Measurements from ENCODE around the gene CYP2F1. TPM values are rescaled to one million over a fixed set of nuclear protein-coding genes. Genes with fewer than 3 reads are reported as not detected.
"Not testable (repeated sequence)": the region's sequence is repeated elsewhere in the genome, so short reads cannot be mapped to it uniquely, and the experiment has no call there.

CYP2F1 gene, protein sequence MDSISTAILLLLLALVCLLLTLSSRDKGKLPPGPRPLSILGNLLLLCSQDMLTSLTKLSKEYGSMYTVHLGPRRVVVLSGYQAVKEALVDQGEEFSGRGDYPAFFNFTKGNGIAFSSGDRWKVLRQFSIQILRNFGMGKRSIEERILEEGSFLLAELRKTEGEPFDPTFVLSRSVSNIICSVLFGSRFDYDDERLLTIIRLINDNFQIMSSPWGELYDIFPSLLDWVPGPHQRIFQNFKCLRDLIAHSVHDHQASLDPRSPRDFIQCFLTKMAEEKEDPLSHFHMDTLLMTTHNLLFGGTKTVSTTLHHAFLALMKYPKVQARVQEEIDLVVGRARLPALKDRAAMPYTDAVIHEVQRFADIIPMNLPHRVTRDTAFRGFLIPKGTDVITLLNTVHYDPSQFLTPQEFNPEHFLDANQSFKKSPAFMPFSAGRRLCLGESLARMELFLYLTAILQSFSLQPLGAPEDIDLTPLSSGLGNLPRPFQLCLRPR
- polyA plus RNA-seq, result not detected

DNA sequence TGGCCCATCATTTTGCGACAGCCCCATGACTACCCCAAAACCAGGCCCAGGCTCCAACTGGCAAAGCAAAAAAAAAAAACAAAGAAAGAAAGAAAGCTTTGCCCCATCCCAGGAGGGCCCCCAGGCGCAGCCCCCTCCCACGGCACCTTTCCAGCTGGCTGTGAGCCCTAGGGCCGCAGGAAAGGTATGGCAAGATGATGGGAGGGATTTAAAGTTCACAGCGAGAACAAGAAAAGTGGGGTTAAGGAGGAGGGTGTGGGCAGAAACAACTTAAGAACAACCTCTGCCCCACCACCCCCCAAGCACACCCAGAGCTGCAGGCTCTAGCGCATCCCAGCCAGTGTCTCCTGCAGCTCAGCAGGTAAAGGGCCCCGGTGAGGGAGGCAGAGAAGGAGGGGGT lies at the start of gene CYP2F1:
TSS of gene CYP2F1 (plus strand) at position 301 of the 400 bp plus-strand sequence. CDS start 1,757 bp downstream, outside the sequence.
- DNase-seq, result no peak
- H3K9me3 Mint-ChIP-seq, result no peaks in the 10 kb centered on the region
- peaks cover 0 to 6% of the 10 kb centered on the region in 2 donors for H3K4me1 Mint-ChIP-seq
- no peak within 1 kb of the TSS for H3K4me3 Mint-ChIP-seq
- H3K27ac Mint-ChIP-seq, result peak within 1 kb of the TSS in 5 of 6 donors; percentile 4 to 50 (median 39)
- H3K36me3 Mint-ChIP-seq, result no peaks in the 10 kb centered on the region
- peaks cover 0 to 5% (median 2%) of the 10 kb centered on the region in 3 donors for H3K27me3 Mint-ChIP-seq (ENCODE audit: low read depth in 3 of 3)

DNA sequence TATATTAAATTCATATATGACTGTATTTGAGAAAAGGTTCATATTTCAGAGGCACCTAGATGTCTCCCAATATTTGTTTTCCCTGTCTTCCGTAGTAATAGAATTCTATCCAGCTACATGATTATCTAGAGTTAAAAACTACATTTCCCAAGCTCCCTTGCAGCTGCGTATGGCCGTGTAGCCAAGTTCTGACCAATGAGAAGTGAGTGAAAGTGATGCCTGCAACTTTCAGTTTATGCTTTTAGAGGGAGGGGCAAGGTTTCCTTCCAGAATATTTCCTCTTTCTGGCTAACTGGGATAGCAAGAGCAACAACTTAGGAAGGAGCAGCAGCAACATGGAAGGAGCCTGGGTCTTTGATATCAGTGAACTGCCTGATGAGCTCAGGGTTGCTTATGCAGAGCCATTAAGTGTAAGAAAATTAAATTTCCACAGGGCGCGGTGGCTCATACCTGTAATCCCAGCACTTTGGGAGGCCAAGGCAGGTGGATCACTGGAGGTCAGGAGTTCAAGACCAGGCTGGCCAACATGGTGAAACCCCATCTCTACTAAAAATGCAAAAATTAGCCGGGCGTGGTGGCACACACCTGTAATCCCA lies 49.2 kb upstream of the CYP2F1 start:
- no peak for DNase-seq
- Mint-ChIP-seq H3K4me1 (no peaks in the 10 kb centered on the region), H3K9me3 (no peaks in the 10 kb centered on the region), H3K27ac (no peak overlapping the region), H3K36me3 (no peaks in the 10 kb centered on the region), H3K4me3 (peak overlapping the region in 1 of 5 donors; percentile 44), H3K27me3 (ENCODE audit: low read depth in 3 of 3) (peaks cover 5 to 9% (median 7%) of the 10 kb centered on the region in 3 donors)

DNA sequence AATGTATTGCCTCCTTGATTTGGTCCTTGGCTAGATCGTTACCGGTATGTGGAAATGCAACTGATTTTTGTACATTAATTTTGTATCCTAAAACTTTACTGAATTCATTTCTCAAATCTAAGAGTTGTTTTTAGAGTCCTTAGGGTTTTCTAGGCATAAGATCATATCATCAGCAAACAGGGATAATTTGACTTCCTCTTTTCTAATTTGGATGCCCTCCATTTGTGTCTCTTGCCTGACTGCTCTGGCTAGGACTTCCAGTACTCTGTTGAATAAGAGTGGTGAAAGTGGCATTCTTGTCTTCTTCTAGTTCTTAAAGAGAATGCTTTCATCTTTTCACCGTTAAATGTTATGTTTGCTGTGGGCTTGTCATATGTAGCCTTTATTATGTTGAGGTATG lies 37.9 kb upstream of the CYP2F1 start:
- peaks cover 0 to 8% (median 4%) of the 10 kb centered on the region in 3 donors for H3K36me3 Mint-ChIP-seq
- DNase-seq, result no peak
- H3K4me1 Mint-ChIP-seq, result no peaks in the 10 kb centered on the region
- H3K27me3 Mint-ChIP-seq (ENCODE audit: low read depth in 3 of 3), result peaks cover 8 to 27% (median 14%) of the 10 kb centered on the region in 3 donors
- no peak overlapping the region for H3K4me3 Mint-ChIP-seq
- H3K9me3 Mint-ChIP-seq, result peaks cover 0 to 18% (median 16%) of the 10 kb centered on the region in 6 donors
- H3K27ac Mint-ChIP-seq, result no peak overlapping the region

DNA sequence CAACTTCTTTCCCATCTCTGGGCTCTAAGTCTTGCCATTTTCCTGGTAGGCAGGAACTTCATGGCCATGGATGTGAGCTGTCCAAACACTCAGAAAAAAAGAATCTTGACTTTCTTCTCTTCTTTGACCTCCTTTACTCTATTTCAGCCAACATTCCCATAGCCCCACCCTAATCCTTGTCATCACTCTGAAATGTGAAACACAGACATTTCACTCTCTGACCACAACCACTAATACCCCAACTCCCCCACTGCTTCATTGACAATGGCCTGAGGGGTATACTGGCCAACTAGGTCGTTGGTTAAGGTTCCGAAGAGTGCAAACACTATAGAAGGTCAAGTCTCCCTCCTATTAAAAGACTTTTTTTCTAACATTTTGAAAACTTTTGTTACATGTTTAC lies 30.7 kb upstream of the CYP2F1 start:
- peaks cover 0 to 19% (median 17%) of the 10 kb centered on the region in 6 donors for H3K9me3 Mint-ChIP-seq
- no peak overlapping the region for H3K4me3 Mint-ChIP-seq
- H3K36me3 Mint-ChIP-seq, result peaks cover 0 to 11% (median 7%) of the 10 kb centered on the region in 3 donors
- no peak for DNase-seq
- no peaks in the 10 kb centered on the region for H3K4me1 Mint-ChIP-seq
- H3K27me3 Mint-ChIP-seq (ENCODE audit: low read depth in 3 of 3), result peaks cover 10 to 23% (median 13%) of the 10 kb centered on the region in 3 donors
- no peak overlapping the region for H3K27ac Mint-ChIP-seq

DNA sequence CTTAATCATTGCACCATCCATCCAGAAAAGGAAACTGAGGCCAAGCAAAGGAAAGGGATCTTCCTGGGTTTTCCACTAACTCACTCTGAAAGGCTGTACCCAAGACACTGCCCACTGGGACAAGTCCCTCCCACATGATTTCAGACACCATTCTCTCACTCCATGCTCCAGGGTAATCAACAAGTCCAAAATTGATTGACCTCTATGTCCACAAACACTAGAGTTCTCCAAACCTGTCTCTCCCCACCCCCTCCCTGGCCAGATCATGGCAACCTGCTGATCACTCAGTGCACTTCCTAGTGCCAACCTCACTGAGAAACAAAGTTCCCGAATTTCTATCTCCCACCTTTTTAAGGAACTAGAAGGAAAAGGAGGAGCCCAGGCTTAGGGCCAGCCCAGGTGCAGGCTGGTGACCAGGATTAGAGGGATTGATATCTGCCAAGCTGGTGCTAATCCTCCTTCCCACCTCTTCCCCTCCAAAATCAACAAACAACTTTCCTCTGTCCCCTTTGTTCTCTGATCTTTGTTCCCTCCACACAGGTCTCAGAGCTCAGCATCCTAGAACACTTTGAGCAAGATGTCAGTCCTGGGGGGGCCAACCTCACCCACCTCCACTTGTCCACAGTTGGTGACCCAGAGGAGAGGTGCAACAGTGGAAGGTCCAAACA lies 28.4 kb upstream of the CYP2F1 start:
- peaks cover 0 to 5% (median 3%) of the 10 kb centered on the region in 6 donors for H3K9me3 Mint-ChIP-seq
- H3K4me1 Mint-ChIP-seq, result peaks cover 0 to 8% of the 10 kb centered on the region in 2 donors
- no peak overlapping the region for H3K4me3 Mint-ChIP-seq
- H3K27me3 Mint-ChIP-seq (ENCODE audit: low read depth in 3 of 3), result peaks cover 18 to 34% (median 22%) of the 10 kb centered on the region in 3 donors
- no peak for DNase-seq
- peaks cover 3 to 7% (median 4%) of the 10 kb centered on the region in 3 donors for H3K36me3 Mint-ChIP-seq
- no peak overlapping the region for H3K27ac Mint-ChIP-seq

DNA sequence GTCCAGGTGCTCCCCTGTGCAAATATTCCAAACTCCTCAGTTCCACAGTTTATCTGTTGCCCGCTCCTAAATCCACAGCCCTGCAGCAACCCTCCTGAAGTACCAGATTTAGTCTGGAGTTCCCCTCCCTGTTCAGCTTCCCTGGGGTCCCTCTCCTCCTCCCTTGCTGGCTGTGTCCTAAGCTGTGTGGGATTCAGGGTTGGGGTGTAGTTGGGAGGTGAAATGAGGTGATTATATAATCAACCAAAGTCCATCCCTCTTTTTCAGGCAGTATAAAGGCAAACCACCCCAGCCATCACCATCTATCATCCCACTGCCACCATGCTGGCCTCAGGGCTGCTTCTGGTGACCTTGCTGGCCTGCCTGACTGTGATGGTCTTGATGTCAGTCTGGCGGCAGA lies 26.1 kb upstream of the CYP2F1 start, which contains the start of gene CYP2A13:
TSS of gene CYP2A13 (plus strand) at position 301 of the 400 bp plus-strand sequence. CDS start at position 322, 21 bp downstream.
- peaks cover 20 to 39% (median 23%) of the 10 kb centered on the region in 3 donors for H3K27me3 Mint-ChIP-seq (ENCODE audit: low read depth in 3 of 3)
- no peak for DNase-seq
- peaks cover 0 to 8% of the 10 kb centered on the region in 2 donors for H3K4me1 Mint-ChIP-seq
- peaks cover 3 to 4% (median 4%) of the 10 kb centered on the region in 3 donors for H3K36me3 Mint-ChIP-seq
- H3K9me3 Mint-ChIP-seq, result no peaks in the 10 kb centered on the region
- H3K27ac Mint-ChIP-seq, result no peak within 1 kb of the TSS
- no peak within 1 kb of the TSS for H3K4me3 Mint-ChIP-seq

DNA sequence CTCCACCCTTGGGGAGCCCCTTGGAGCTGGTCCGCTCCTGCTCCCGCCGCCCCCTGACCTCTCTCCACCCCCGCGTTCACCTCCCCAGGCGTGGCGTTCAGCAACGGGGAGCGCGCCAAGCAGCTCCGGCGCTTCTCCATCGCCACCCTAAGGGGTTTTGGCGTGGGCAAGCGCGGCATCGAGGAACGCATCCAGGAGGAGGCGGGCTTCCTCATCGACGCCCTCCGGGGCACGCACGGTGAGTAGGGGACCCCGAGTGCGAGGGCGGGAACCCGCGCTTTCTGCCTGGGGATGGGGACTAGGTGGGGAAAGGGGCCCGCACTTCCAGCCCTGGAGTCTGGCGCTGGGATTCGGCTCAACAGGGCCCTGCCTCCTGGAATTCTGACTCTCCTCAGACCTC lies 24.3 kb upstream of the CYP2F1 start:
- Mint-ChIP-seq H3K9me3 (no peaks in the 10 kb centered on the region), H3K27me3 (ENCODE audit: low read depth in 3 of 3) (peaks cover 22 to 47% (median 23%) of the 10 kb centered on the region in 3 donors), H3K36me3 (peaks cover 0 to 4% (median 4%) of the 10 kb centered on the region in 3 donors), H3K4me3 (peak overlapping the region in 1 of 5 donors; percentile 38), H3K4me1 (peaks cover 0 to 8% of the 10 kb centered on the region in 2 donors), H3K27ac (no peak overlapping the region)
- DNase-seq, result peak in 2 of 3 donors; percentile 10 to 21

DNA sequence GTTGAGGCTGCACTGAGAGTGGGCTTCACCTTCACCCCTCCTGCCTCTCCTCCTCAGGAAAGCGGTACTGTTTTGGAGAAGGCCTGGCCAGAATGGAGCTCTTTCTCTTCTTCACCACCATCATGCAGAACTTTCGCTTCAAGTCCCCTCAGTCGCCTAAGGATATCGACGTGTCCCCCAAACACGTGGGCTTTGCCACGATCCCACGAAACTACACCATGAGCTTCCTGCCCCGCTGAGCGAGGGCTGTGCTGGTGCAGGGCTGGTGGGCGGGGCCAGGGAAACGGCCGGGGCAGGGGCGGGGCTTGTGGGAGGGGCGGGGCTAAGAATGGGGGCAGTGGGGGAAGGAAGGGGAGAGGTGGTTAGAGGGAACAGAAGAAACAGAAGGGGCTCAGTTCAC lies 18.5 kb upstream of the CYP2F1 start:
- Mint-ChIP-seq H3K36me3 (no peaks in the 10 kb centered on the region), H3K9me3 (peaks cover 0 to 2% (median 0%) of the 10 kb centered on the region in 6 donors), H3K27me3 (ENCODE audit: low read depth in 3 of 3) (peaks cover 8 to 28% (median 13%) of the 10 kb centered on the region in 3 donors), H3K27ac (peak overlapping the region in 1 of 6 donors; percentile 16), H3K4me3 (no peak overlapping the region), H3K4me1 (peaks cover 7 to 9% of the 10 kb centered on the region in 2 donors)
- DNase-seq, result peak in 1 of 3 donors; percentile 12

DNA sequence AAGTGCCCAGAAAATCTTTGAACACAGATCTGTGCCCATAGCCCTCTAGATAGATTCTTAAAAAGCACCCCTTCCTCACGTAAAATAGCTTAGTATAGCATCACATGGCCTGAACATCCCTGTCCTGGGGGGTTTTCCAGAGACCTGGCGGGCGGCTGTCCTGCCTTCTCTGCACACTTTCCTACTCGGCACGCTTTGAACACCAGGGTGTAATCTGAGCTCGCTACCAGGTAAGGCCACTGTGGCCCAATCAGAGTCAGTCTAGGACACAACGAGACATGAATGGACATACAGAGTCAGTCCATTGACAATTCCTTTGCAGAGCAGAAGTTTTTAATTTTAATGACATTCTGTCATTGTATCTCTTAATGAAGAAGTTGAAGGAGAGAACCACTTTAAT lies 17.9 kb upstream of the CYP2F1 start:
- no peak overlapping the region for H3K4me3 Mint-ChIP-seq
- H3K27me3 Mint-ChIP-seq (ENCODE audit: low read depth in 3 of 3), result peaks cover 5 to 28% (median 9%) of the 10 kb centered on the region in 3 donors
- H3K4me1 Mint-ChIP-seq, result peaks cover 7% of the 10 kb centered on the region in 2 donors
- DNase-seq, result no peak
- H3K36me3 Mint-ChIP-seq, result no peaks in the 10 kb centered on the region
- H3K27ac Mint-ChIP-seq, result no peak overlapping the region
- H3K9me3 Mint-ChIP-seq, result peaks cover 0 to 6% (median 3%) of the 10 kb centered on the region in 6 donors

DNA sequence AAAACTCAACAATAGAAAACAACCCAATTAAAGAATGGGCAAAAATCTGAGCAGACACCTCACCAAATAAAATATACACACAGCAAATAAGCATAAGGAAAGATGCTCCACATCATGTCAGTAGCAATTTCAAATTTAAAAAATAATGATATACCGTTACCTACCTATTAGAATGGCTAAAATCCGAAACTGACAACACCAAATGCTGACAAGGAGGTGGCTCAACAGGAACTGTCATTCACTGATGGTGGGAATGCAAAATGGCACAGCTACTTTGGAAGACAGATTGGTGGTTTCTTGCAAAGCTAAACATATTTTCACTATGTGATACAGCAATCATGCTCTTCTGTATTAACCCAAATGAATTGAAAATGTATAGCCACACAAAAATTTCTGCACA lies 16.9 kb upstream of the CYP2F1 start:
- Mint-ChIP-seq H3K27me3 (ENCODE audit: low read depth in 3 of 3) (peaks cover 6 to 22% (median 9%) of the 10 kb centered on the region in 3 donors), H3K4me3 (no peak overlapping the region), H3K9me3 (peaks cover 3 to 16% (median 13%) of the 10 kb centered on the region in 6 donors), H3K27ac (no peak overlapping the region), H3K36me3 (no peaks in the 10 kb centered on the region), H3K4me1 (peaks cover 7% of the 10 kb centered on the region in 2 donors)
- no peak for DNase-seq

DNA sequence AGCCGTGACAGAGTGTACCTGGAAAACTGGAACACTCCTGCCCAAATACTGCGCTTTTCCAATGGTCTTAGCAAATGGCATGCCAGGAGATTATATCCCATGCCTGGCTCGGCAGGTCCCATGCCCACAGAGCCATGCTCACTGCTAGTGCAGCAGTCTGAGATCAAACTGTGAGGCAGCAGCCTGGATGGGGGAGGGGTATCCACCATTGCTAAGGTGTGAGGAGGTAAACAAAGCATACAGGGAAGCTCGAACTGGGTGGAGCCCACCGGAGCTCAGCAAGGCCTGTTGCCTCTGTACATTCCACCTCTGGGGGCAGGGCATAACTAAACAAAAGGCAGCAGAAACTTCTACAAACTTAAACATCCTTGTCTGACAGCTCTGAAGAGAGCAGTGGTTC lies 15.5 kb upstream of the CYP2F1 start:
- Mint-ChIP-seq H3K4me3 (no peak overlapping the region), H3K9me3 (peaks cover 5 to 18% (median 16%) of the 10 kb centered on the region in 6 donors), H3K4me1 (peaks cover 7% of the 10 kb centered on the region in 2 donors), H3K27ac (no peak overlapping the region), H3K27me3 (ENCODE audit: low read depth in 3 of 3) (peaks cover 6 to 23% (median 9%) of the 10 kb centered on the region in 3 donors), H3K36me3 (no peaks in the 10 kb centered on the region)
- DNase-seq, result no peak

DNA sequence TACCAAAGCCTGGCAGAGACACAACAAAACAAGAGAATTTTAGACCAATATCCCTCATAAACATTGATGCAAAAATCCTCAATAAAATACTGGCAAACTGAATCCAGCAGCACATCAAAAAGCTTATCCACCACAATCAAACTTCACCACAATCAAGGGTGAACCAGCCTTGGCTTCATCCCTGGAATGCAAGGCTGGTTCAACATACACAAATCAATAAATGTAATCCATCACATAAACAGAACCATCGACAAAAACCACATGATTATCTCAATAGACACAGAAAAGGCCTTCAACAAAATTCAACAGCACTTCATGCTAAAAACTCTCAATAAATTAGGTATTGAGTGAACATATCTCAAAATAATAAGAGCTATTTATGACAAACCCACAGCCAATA lies 12.0 kb upstream of the CYP2F1 start:
- H3K4me3 Mint-ChIP-seq, H3K36me3 Mint-ChIP-seq, DNase-seq, H3K4me1 Mint-ChIP-seq: not testable (repeated sequence)
- Mint-ChIP-seq H3K27ac (peak overlapping the region in 1 of 6 donors; percentile 27), H3K9me3 (peaks cover 5 to 24% (median 18%) of the 10 kb centered on the region in 6 donors), H3K27me3 (ENCODE audit: low read depth in 3 of 3) (peaks cover 4 to 21% (median 6%) of the 10 kb centered on the region in 3 donors)

DNA sequence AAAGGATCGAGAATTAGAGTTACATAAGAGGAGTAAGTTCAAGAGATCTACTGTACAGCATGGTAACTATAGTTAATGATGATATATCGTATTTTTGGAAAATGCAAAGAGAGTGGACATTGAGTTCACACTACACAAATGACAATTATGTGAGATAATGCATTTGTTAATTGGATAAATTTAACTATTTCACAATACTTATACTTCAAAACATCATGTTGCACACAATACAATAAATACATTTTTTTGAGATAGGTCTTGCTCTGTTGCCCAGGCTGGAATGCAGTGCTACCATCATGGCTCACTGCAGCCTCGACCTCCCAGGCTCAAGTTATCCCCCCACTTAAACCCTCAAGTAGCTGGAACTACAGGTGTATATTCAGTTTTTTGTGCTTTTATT lies 8.1 kb upstream of the CYP2F1 start:
- Mint-ChIP-seq H3K27me3 (ENCODE audit: low read depth in 3 of 3) (peaks cover 0 to 16% (median 13%) of the 10 kb centered on the region in 3 donors), H3K36me3 (no peaks in the 10 kb centered on the region), H3K4me3 (no peak overlapping the region), H3K4me1 (no peaks in the 10 kb centered on the region), H3K9me3 (peaks cover 5 to 20% (median 16%) of the 10 kb centered on the region in 6 donors), H3K27ac (no peak overlapping the region)
- DNase-seq, result no peak
